Stimulated activated CD4-positive, alpha-beta T cell treated with anti-CD3 and anti-CD28 coated beads, Interleukin-12 subunit alpha, Interleukin-12 subunit beta, amount 100 ng/mL, for 4 hours (primary cell): ENCODE data around the gene ARVCF.

Experiments
- DNase-seq: peaks from one replicate; pipeline ENCODE4 v3.0.0-alpha.2; 2020

ARVCF gene

GRCh38 chr22:19997561-19998231, 18.9 kb downstream of the ARVCF start:
- no peak for DNase-seq

- DNase-seq, result no peak
Measured at GRCh38 chr22:19996694-19997384, 19.8 kb downstream of the ARVCF start.

- DNase-seq, result no peak
Measured at GRCh38 chr22:19995611-19996339, 20.8 kb downstream of the ARVCF start.

- no peak for DNase-seq
Measured at GRCh38 chr22:19994851-19995610, 21.6 kb downstream of the ARVCF start.

GRCh38 chr22:19993926-19994325, 22.7 kb downstream of the ARVCF start:
- no peak for DNase-seq

GRCh38 chr22:19992921-19993355, 23.7 kb downstream of the ARVCF start:
- DNase-seq, result no peak

GRCh38 chr22:19992481-19992911, 24.1 kb downstream of the ARVCF start:
- DNase-seq, result no peak

GRCh38 chr22:19991645-19992451, 24.8 kb downstream of the ARVCF start:
- DNase-seq, result no peak

GRCh38 chr22:19991395-19991644, 25.3 kb downstream of the ARVCF start:
- DNase-seq, result no peak

- no peak for DNase-seq
Measured at GRCh38 chr22:19990609-19991394, 25.8 kb downstream of the ARVCF start.

- DNase-seq, result no peak
Measured at GRCh38 chr22:19990188-19990587, 26.4 kb downstream of the ARVCF start.

GRCh38 chr22:19989725-19990067, 26.9 kb downstream of the ARVCF start:
- DNase-seq, result no peak

- no peak for DNase-seq
Measured at GRCh38 chr22:19988965-19989724, 27.5 kb downstream of the ARVCF start.

- no peak for DNase-seq
Measured at GRCh38 chr22:19988331-19988808, 28.3 kb downstream of the ARVCF start.

GRCh38 chr22:19987394-19988306, 29.0 kb downstream of the ARVCF start:
- no peak for DNase-seq

- peak; percentile 56 for DNase-seq
Measured at GRCh38 chr22:19986410-19987341, 29.9 kb downstream of the ARVCF start.

GRCh38 chr22:19986011-19986409, 30.6 kb downstream of the ARVCF start:
- no peak for DNase-seq
